GM19463 (cell line): ENCODE measurements around the gene KRTAP9-7.
"Not testable (repeated sequence)": the region's sequence is repeated elsewhere in the genome, so short reads cannot be mapped to it uniquely, and the experiment has no call there.

Experiments used
- ATAC-seq: cut with Tn5 transposase; IDR thresholded peaks from one replicate; pipeline ENCODE4 v1.9.1; 2021; ENCODE audit warnings: mild to moderate bottlenecking, moderate library complexity; ENCODE audit not compliant: unreplicated experiment

Gene KRTAP9-7

GRCh38 chr17:41275648-41276190, at the start of gene KRTAP9-7:
TSS of gene KRTAP9-7 (plus strand) at chr17:41275698. CDS start at chr17:41275698, 0 bp downstream.
- not testable (repeated sequence) for ATAC-seq

- no peak for ATAC-seq
These were observed 49.4 kb upstream of the KRTAP9-7 start for GRCh38 chr17:41226051-41226450.

GRCh38 chr17:41226598-41227095, 48.9 kb upstream of the KRTAP9-7 start, which contains the start of gene KRTAP9-2:
TSS of gene KRTAP9-2 (plus strand) at chr17:41226648. CDS start at chr17:41226655, 7 bp downstream.
- ATAC-seq, result not testable (repeated sequence)

- no peak for ATAC-seq
These were observed 45.4 kb upstream of the KRTAP9-7 start for GRCh38 chr17:41230094-41230493.

GRCh38 chr17:41231731-41232130, 43.8 kb upstream of the KRTAP9-7 start:
- no peak for ATAC-seq

GRCh38 chr17:41232399-41233105, 42.9 kb upstream of the KRTAP9-7 start, which contains the start of gene KRTAP9-3:
TSS of gene KRTAP9-3 (plus strand) at chr17:41232449. CDS start at chr17:41232502, 53 bp downstream.
- not testable (repeated sequence) for ATAC-seq

- not testable (repeated sequence) for ATAC-seq
These were observed 38.4 kb upstream of the KRTAP9-7 start for GRCh38 chr17:41237116-41237515.

GRCh38 chr17:41237949-41238437, 37.5 kb upstream of the KRTAP9-7 start, which contains the start of gene KRTAP9-8:
TSS of gene KRTAP9-8 (plus strand) at chr17:41237999. CDS start at chr17:41238052, 53 bp downstream.
- ATAC-seq, result not testable (repeated sequence)

GRCh38 chr17:41246995-41247787, 28.3 kb upstream of the KRTAP9-7 start:
- not testable (repeated sequence) for ATAC-seq

GRCh38 chr17:41249637-41250240, 25.8 kb upstream of the KRTAP9-7 start, which contains the start of gene KRTAP9-4:
TSS of gene KRTAP9-4 (plus strand) at chr17:41249687. CDS start at chr17:41249721, 34 bp downstream.
- ATAC-seq, result not testable (repeated sequence)

- ATAC-seq, result no peak
These were observed 24.2 kb upstream of the KRTAP9-7 start for GRCh38 chr17:41251261-41251660.

- ATAC-seq, result no peak
These were observed 20.6 kb upstream of the KRTAP9-7 start for GRCh38 chr17:41254861-41255260.

- ATAC-seq, result not testable (repeated sequence)
These were observed 19.9 kb upstream of the KRTAP9-7 start, which contains the start of gene KRTAP9-9 for GRCh38 chr17:41255381-41256290. TSS of gene KRTAP9-9 (plus strand) at chr17:41255384.

- no peak for ATAC-seq
These were observed 19.2 kb upstream of the KRTAP9-7 start for GRCh38 chr17:41256291-41256685.

GRCh38 chr17:41258406-41258805, 17.1 kb upstream of the KRTAP9-7 start:
- no peak for ATAC-seq

GRCh38 chr17:41263212-41263611, 12.3 kb upstream of the KRTAP9-7 start:
- ATAC-seq, result no peak

GRCh38 chr17:41264599-41264998, 10.9 kb upstream of the KRTAP9-7 start:
- no peak for ATAC-seq

GRCh38 chr17:41265078-41265477, 10.4 kb upstream of the KRTAP9-7 start, which contains the start of gene KRTAP9-6:
TSS of gene KRTAP9-6 (plus strand) at chr17:41265378. CDS start at chr17:41265378, 0 bp downstream.
- ATAC-seq, result no peak

GRCh38 chr17:41267711-41268110, 7.8 kb upstream of the KRTAP9-7 start:
- no peak for ATAC-seq
